K562 (cell line): ENCODE measurements around the gene RNF207. TPM values are rescaled to one million over a fixed set of nuclear protein-coding genes. Genes with fewer than 3 reads are reported as not detected.

Experiments
- ATF7 ChIP-seq: fragments of 450-650 bp; IDR thresholded peaks from 2 replicates; pipeline ENCODE4 v1.7.1; 2014; ENCODE audit warnings: mild to moderate bottlenecking, moderate library complexity
- BRCA1 ChIP-seq, 2 experiments: fragments of 450-650 bp in 1 of 2; sonication (generic) in 1 of 2; formaldehyde crosslinking in 1 of 2; IDR thresholded peaks; 2 replicates each; pipeline versions ENCODE4 v1.5.0 to v1.6.1; 2017 to 2020; ENCODE audit warnings: mild to moderate bottlenecking in 1 of 2, missing genetic modification reagents in 1 of 2
- CC2D1A ChIP-seq: fragments of 450-650 bp; IDR thresholded peaks from 2 replicates; pipeline ENCODE4 v1.6.1; 2017; ENCODE audit warnings: mild to moderate bottlenecking
- CEBPG ChIP-seq, 3 experiments: fragments of 200-800 bp in 1 of 3; sonication (Bioruptor generic) in 1 of 3; sonication (generic) in 1 of 3; formaldehyde crosslinking in 1 of 3; IDR thresholded peaks in 2 of 3; conservative IDR thresholded peaks in 1 of 3; 2 replicates each; pipeline versions ENCODE4 v1.6.1 to v1.8.0; 2016 to 2022; ENCODE audit warnings: missing compliant biosample characterization in 2 of 3, missing genetic modification characterization in 2 of 3, mild to moderate bottlenecking in 1 of 3, missing genetic modification reagents in 1 of 3
- DACH1 ChIP-seq: fragments of 450-650 bp; IDR thresholded peaks from 2 replicates; pipeline ENCODE4 v1.6.1; 2018; ENCODE audit not compliant: partially characterized antibody
- FOXA1 ChIP-seq: fragments of 450-650 bp; IDR thresholded peaks from 2 replicates; pipeline ENCODE4 v1.6.1; 2016; ENCODE audit warnings: mild to moderate bottlenecking, borderline replicate concordance
- KDM1A ChIP-seq, 2 experiments: fragments of 450-650 bp; IDR thresholded peaks; 2 replicates each; pipeline ENCODE4 v1.6.1; 2016; ENCODE audit warnings: mild to moderate bottlenecking in 2 of 2
- RFX5 ChIP-seq: IDR thresholded peaks from 2 replicates; pipeline ENCODE4 v1.6.1; 2011; ENCODE audit warnings: low read depth, mild to moderate bottlenecking, improper control_type of control experiment, low read length
- SMAD2 ChIP-seq: fragments of 150-350 bp; IDR thresholded peaks from 2 replicates; pipeline ENCODE4 v1.6.1; 2014; ENCODE audit warnings: low read depth, mild to moderate bottlenecking, low read length
- SRSF1 ChIP-seq: fragments of 200-400 bp; formaldehyde crosslinking; IDR thresholded peaks from 2 replicates; pipeline ENCODE4 v1.6.1; 2017; ENCODE audit warnings: mild to moderate bottlenecking, low read depth, low read length, moderate library complexity
- TAF7 ChIP-seq: fragments of 450-650 bp; IDR thresholded peaks from 2 replicates; pipeline ENCODE4 v1.6.1; 2016; ENCODE audit warnings: missing genetic modification characterization, missing compliant biosample characterization
- ZNF134 ChIP-seq: fragments of 250-450 bp; sonication (Bioruptor Pico); conservative IDR thresholded peaks from 2 replicates; pipeline ENCODE4 v1.4.0; 2020
- ZNF174 ChIP-seq: fragments of 250-450 bp; sonication (Bioruptor Pico); IDR thresholded peaks from 2 replicates; pipeline ENCODE4 v1.4.0; 2020; ENCODE audit warnings: mild to moderate bottlenecking
- ZNF77 ChIP-seq: fragments of 250-450 bp; sonication (Bioruptor Pico); IDR thresholded peaks from 2 replicates; pipeline ENCODE4 v1.5.0; 2020
- polyA plus RNA-seq, 8 experiments: library from polyadenylated mRNA; depleted of rRNA in 4 of 8; stranded (reverse) in 5 of 8; unstranded in 3 of 8; fragments of >200 nt; fragmentation: Nextera tagmentation in 2 of 8; fragmentation: Illumina TruSeq in 1 of 8; extraction: Ambion mirVana in 2 of 8; extraction: Trizol in 1 of 8; gene quantifications; 2 replicates each; pipeline versions ENCODE4 v1.2.1 to v1.2.3, GENCODE V29; 2011 to 2014; ENCODE audit warnings: inconsistent platforms in 1 of 8, missing spikeins in 1 of 8
- total RNA-seq, 7 experiments: library from RNA; depleted of rRNA in 6 of 7; stranded (reverse); fragments of >200 nt in 6 of 7; fragmentation: Illumina TruSeq in 2 of 7; extraction: Trizol in 2 of 7; gene quantifications; 2 replicates each; pipeline versions ENCODE4 v1.2.1 to v1.2.3, GENCODE V29; 2011 to 2021; ENCODE audit warnings: low replicate concordance in 1 of 7
- TF ChIP-seq, protein P1 (sequence below): fragments of 250-450 bp; sonication (Bioruptor Pico); IDR thresholded peaks from 2 replicates; pipeline ENCODE4 v1.4.0; 2020; ENCODE audit warnings: mild to moderate bottlenecking
- TF ChIP-seq, protein P2 (sequence below): sonication (generic); formaldehyde crosslinking; IDR thresholded peaks from 2 replicates; pipeline ENCODE4 v1.8.0; 2022; ENCODE audit warnings: mild to moderate bottlenecking, missing genetic modification reagents
- TF ChIP-seq, protein P3 (sequence below): fragments of 450-650 bp; IDR thresholded peaks from 2 replicates; pipeline ENCODE4 v1.6.1; 2016; ENCODE audit warnings: antibody characterized with exemption
- TF ChIP-seq, protein P4 (sequence below), 2 experiments: fragments of 450-650 bp in 1 of 2; sonication (generic) in 1 of 2; formaldehyde crosslinking in 1 of 2; IDR thresholded peaks in 1 of 2; conservative IDR thresholded peaks in 1 of 2; 2 replicates each; pipeline versions ENCODE4 v1.6.1 to v1.8.1; 2016 to 2023; ENCODE audit warnings: mild to moderate bottlenecking in 2 of 2, moderate library complexity in 2 of 2, inconsistent platforms in 1 of 2, missing genetic modification reagents in 1 of 2

Gene RNF207
- total and polyA plus RNA-seq, 9 of the 15 experiments (the other 6 are each of a cell fraction or from before 2014, with no cell fraction given), result 2.7 to 30.6 (median 12.9) TPM

DNA sequence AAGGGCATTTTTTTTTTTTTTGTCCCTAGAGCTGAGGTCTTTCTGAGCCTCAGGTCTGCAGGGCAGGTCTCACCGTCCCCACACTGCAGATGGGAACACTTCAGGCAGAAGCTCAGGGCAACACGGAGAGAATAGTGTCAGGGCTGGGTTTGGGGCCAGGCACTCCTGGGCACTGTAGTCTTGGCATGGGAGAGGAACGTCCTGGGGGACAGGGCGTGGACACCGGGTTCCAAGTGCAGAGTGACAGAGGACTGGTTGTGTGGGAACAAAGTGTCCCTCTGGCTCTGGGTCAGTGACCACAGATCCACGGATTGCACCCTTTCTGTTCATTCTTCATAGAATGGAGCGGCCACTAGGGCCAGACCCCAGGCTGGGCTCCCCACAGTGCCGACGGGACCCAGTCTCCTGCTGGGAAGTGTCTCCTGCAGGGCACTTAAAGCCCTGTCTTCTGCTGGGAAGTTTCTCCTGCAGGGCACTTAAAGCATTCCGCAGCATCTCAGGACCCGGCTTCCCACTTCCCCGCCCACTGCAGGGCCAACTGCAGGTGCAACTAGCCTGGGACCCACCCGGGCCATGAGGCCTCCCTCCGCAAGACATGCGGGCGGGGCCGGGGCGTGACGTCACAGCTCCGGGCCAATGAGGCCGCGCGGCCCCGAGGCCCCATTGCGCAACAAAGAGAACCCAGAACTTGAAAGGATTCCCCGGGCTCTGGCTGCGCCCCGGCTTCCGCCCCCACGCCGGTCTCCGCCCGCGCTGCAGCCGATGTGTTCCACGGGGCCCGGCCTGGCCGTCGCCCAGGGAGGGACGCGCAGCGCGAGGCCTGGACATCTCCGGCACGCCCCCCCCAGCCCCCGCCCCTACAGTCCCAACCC, 53.8 kb downstream of the RNF207 start (continued):
- TF ChIP-seq, protein P1, sequence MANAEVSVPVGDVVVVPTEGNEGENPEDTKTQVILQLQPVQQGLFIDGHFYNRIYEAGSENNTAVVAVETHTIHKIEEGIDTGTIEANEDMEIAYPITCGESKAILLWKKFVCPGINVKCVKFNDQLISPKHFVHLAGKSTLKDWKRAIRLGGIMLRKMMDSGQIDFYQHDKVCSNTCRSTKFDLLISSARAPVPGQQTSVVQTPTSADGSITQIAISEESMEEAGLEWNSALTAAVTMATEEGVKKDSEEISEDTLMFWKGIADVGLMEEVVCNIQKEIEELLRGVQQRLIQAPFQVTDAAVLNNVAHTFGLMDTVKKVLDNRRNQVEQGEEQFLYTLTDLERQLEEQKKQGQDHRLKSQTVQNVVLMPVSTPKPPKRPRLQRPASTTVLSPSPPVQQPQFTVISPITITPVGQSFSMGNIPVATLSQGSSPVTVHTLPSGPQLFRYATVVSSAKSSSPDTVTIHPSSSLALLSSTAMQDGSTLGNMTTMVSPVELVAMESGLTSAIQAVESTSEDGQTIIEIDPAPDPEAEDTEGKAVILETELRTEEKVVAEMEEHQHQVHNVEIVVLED, result no peak
- TF ChIP-seq, protein P2, sequence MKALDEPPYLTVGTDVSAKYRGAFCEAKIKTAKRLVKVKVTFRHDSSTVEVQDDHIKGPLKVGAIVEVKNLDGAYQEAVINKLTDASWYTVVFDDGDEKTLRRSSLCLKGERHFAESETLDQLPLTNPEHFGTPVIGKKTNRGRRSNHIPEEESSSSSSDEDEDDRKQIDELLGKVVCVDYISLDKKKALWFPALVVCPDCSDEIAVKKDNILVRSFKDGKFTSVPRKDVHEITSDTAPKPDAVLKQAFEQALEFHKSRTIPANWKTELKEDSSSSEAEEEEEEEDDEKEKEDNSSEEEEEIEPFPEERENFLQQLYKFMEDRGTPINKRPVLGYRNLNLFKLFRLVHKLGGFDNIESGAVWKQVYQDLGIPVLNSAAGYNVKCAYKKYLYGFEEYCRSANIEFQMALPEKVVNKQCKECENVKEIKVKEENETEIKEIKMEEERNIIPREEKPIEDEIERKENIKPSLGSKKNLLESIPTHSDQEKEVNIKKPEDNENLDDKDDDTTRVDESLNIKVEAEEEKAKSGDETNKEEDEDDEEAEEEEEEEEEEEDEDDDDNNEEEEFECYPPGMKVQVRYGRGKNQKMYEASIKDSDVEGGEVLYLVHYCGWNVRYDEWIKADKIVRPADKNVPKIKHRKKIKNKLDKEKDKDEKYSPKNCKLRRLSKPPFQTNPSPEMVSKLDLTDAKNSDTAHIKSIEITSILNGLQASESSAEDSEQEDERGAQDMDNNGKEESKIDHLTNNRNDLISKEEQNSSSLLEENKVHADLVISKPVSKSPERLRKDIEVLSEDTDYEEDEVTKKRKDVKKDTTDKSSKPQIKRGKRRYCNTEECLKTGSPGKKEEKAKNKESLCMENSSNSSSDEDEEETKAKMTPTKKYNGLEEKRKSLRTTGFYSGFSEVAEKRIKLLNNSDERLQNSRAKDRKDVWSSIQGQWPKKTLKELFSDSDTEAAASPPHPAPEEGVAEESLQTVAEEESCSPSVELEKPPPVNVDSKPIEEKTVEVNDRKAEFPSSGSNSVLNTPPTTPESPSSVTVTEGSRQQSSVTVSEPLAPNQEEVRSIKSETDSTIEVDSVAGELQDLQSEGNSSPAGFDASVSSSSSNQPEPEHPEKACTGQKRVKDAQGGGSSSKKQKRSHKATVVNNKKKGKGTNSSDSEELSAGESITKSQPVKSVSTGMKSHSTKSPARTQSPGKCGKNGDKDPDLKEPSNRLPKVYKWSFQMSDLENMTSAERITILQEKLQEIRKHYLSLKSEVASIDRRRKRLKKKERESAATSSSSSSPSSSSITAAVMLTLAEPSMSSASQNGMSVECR (CRISPR knock-in tag), result 0 out of 2 replicates have a peak, but pooled peaks have one; percentile 6
- TF ChIP-seq, protein P3, sequence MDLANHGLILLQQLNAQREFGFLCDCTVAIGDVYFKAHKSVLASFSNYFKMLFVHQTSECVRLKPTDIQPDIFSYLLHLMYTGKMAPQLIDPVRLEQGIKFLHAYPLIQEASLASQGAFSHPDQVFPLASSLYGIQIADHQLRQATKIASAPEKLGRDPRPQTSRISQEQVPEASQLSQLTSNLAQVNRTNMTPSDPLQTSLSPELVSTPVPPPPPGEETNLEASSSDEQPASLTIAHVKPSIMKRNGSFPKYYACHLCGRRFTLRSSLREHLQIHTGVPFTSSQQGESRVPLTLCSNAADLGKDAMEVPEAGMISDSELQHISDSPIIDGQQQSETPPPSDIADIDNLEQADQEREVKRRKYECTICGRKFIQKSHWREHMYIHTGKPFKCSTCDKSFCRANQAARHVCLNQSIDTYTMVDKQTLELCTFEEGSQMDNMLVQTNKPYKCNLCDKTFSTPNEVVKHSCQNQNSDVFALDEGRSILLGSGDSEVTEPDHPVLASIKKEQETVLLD, result no peak
- TF ChIP-seq ZNF174 (CRISPR knock-in tag) (no peak), KDM1A (IDR thresholded peaks at IDR 0.05) (no peak), RFX5 (peak; percentile 41; the same call in 1 of the 2 replicates), ZNF77 (no peak), CEBPG (CRISPR knock-in tag; IDR thresholded peaks at IDR 0.05) (peak; percentile 99), CEBPG (tag; conservative IDR thresholded peaks at IDR 0.05 in 1 of 2, IDR thresholded peaks at IDR 0.05 in 1 of 2) (peak; percentile 99 to 100), DACH1 (peak; percentile 75), CC2D1A (no peak), SMAD2 (no peak), TAF7 (tag) (no peak), ZNF134 (CRISPR knock-in tag) (no peak), SRSF1 (no peak), ATF7 (peak; percentile 92), FOXA1 (no peak), BRCA1 (IDR thresholded peaks at IDR 0.05) (no peak), BRCA1 (CRISPR knock-in tag; IDR thresholded peaks at IDR 0.05) (0 out of 2 replicates have a peak, but pooled peaks have one; percentile 21)
- TF ChIP-seq, protein P4, sequence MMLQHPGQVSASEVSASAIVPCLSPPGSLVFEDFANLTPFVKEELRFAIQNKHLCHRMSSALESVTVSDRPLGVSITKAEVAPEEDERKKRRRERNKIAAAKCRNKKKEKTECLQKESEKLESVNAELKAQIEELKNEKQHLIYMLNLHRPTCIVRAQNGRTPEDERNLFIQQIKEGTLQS (IDR thresholded peaks at IDR 0.05), result peak; percentile 90
- TF ChIP-seq, protein P4 (CRISPR knock-in tag; conservative IDR thresholded peaks at IDR 0.05), result no peak
